IMR-90 (cell line): ENCODE data around the gene AFAP1L2.

Source experiments
- BHLHE40 ChIP-seq: fragments of 150-350 bp; IDR thresholded peaks from 2 replicates; pipeline ENCODE4 v1.6.1; 2016; ENCODE audit warnings: mild to moderate bottlenecking, low read depth, low read length
- CEBPB ChIP-seq: IDR thresholded peaks from 2 replicates; pipeline ENCODE4 v1.6.1; 2012; ENCODE audit warnings: low read depth, low read length, improper control_type of control experiment
- CHD1 ChIP-seq: IDR thresholded peaks from 2 replicates; pipeline ENCODE4 v1.6.1; 2012; ENCODE audit warnings: low read depth, low read length, improper control_type of control experiment
- CTCF ChIP-seq: conservative IDR thresholded peaks from 2 replicates; pipeline ENCODE4 v1.5.1; 2012; ENCODE audit warnings: mild to moderate bottlenecking, low read depth, low read length, improper control_type of control experiment
- FOS ChIP-seq: fragments of 150-350 bp; IDR thresholded peaks from 2 replicates; pipeline ENCODE4 v1.6.1; 2016; ENCODE audit warnings: low read depth, low read length
- MAFK ChIP-seq: IDR thresholded peaks from 2 replicates; pipeline ENCODE4 v1.6.1; 2012; ENCODE audit warnings: low read depth, low read length, improper control_type of control experiment
- MAZ ChIP-seq: IDR thresholded peaks from 2 replicates; pipeline ENCODE4 v1.6.1; 2012; ENCODE audit warnings: low read depth, mild to moderate bottlenecking, low read length, improper control_type of control experiment, moderate library complexity, borderline replicate concordance
- MXI1 ChIP-seq: IDR thresholded peaks from 2 replicates; pipeline ENCODE4 v1.6.1; 2012; ENCODE audit warnings: low read depth, mild to moderate bottlenecking, low read length, moderate library complexity, borderline replicate concordance
- NFE2L2 ChIP-seq: fragments of 150-350 bp; IDR thresholded peaks from 2 replicates; pipeline ENCODE4 v1.6.1; 2016; ENCODE audit warnings: low read depth, mild to moderate bottlenecking, low read length
- POLR2A ChIP-seq: IDR thresholded peaks from 2 replicates; pipeline ENCODE4 v1.6.1; 2012; ENCODE audit warnings: mild to moderate bottlenecking, low read depth, low read length
- RAD21 ChIP-seq: IDR thresholded peaks from 2 replicates; pipeline ENCODE4 v1.6.1; 2012; ENCODE audit warnings: low read length, improper control_type of control experiment
- SMC3 ChIP-seq: fragments of 150-350 bp; IDR thresholded peaks from 2 replicates; pipeline ENCODE4 v1.6.1; 2016; ENCODE audit warnings: low read depth, mild to moderate bottlenecking, antibody characterized with exemption, low read length, moderate library complexity
- TF ChIP-seq, protein P1 (sequence below): fragments of 150-350 bp; IDR thresholded peaks from 2 replicates; pipeline ENCODE4 v1.6.1; 2016; ENCODE audit warnings: low read depth, mild to moderate bottlenecking, low read length, moderate library complexity, borderline replicate concordance
- TF ChIP-seq, protein P2 (sequence below): fragments of 150-350 bp; IDR thresholded peaks from 2 replicates; pipeline ENCODE4 v1.6.1; 2017; ENCODE audit warnings: mild to moderate bottlenecking, antibody characterized with exemption, low read length, low read depth

DNA sequence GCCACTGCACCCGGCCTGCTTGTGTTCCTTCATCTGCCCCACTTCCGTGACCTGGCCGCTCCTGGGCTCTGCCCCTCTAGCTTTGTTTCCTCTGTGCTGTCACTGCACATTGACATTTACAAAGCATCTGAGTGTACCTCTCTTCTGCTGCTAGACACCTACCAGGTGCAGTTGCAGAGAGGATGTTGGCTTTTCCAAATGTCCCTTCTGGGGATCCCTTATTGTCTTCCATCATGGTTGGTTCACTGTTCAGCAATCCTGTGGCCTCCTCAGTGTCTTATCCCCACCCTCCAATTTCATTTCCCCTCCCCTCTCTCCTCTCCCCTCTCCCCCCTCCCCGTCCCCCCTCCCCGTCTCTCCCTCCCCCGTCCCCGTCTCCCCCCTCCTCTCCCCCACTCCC lies 151.4 kb downstream of the AFAP1L2 start:
- no peak for TF ChIP-seq POLR2A
- no peak for TF ChIP-seq CTCF
- TF ChIP-seq RAD21 = no peak
- no peak for TF ChIP-seq NFE2L2
- no peak for TF ChIP-seq CHD1
- no peak for TF ChIP-seq CEBPB
- TF ChIP-seq, protein P1, sequence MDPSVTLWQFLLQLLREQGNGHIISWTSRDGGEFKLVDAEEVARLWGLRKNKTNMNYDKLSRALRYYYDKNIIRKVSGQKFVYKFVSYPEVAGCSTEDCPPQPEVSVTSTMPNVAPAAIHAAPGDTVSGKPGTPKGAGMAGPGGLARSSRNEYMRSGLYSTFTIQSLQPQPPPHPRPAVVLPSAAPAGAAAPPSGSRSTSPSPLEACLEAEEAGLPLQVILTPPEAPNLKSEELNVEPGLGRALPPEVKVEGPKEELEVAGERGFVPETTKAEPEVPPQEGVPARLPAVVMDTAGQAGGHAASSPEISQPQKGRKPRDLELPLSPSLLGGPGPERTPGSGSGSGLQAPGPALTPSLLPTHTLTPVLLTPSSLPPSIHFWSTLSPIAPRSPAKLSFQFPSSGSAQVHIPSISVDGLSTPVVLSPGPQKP = no peak
- TF ChIP-seq MXI1 = no peak
- TF ChIP-seq BHLHE40 = no peak
- TF ChIP-seq, protein P2, sequence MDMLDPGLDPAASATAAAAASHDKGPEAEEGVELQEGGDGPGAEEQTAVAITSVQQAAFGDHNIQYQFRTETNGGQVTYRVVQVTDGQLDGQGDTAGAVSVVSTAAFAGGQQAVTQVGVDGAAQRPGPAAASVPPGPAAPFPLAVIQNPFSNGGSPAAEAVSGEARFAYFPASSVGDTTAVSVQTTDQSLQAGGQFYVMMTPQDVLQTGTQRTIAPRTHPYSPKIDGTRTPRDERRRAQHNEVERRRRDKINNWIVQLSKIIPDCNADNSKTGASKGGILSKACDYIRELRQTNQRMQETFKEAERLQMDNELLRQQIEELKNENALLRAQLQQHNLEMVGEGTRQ = no peak
- no peak for TF ChIP-seq FOS
- TF ChIP-seq SMC3 = no peak
- TF ChIP-seq MAFK = no peak
- no peak for TF ChIP-seq MAZ
